Lung (tissue), 12 donors: ENCODE data around the gene PPP1R8. TPM values are rescaled to one million over a fixed set of nuclear protein-coding genes. Genes with fewer than 3 reads are reported as not detected.

ENCODE experiments used
- ATAC-seq: fragments of 200-7000 bp; cut with Tn5 transposase; one replicate; pipeline ENCODE4 v1.9.1; 2020; ENCODE audit warnings: moderate number of reproducible peaks; ENCODE audit not compliant: insufficient read depth, low FRiP score
- DNase-seq, 3 donors: peaks; one replicate each; pipeline ENCODE4 v3.0.0-alpha.2; 2013 to 2017
- H3K27ac ChIP-seq, 2 donors: one replicate each; pipeline ENCODE4 v1.5.1; 2013; ENCODE audit warnings: mild to moderate bottlenecking in 2 of 2, moderate library complexity in 2 of 2, control low read depth in 1 of 2, inconsistent platforms in 1 of 2, low read depth in 1 of 2, low read length in 1 of 2
- H3K27me3 ChIP-seq, 3 donors: one replicate each; pipeline ENCODE4 v1.5.1; 2013; ENCODE audit warnings: low read length in 2 of 3; ENCODE audit not compliant: control insufficient read depth in 3 of 3, insufficient read depth in 3 of 3
- H3K36me3 ChIP-seq, 4 donors: one replicate each; pipeline ENCODE4 v1.5.1; 2013; ENCODE audit warnings: low read length in 4 of 4, mild to moderate bottlenecking in 1 of 4, moderate library complexity in 1 of 4; ENCODE audit not compliant: control insufficient read depth in 4 of 4, insufficient read depth in 4 of 4
- H3K4me1 ChIP-seq, 5 donors: one replicate each; pipeline ENCODE4 v1.5.1; 2013; ENCODE audit warnings: low read length in 5 of 5, mild to moderate bottlenecking in 2 of 5, moderate library complexity in 1 of 5; ENCODE audit not compliant: control insufficient read depth in 5 of 5, insufficient read depth in 5 of 5
- H3K4me3 ChIP-seq: one replicate; pipeline ENCODE4 v1.5.1; 2013; ENCODE audit warnings: mild to moderate bottlenecking, control low read depth, moderate library complexity
- H3K9ac ChIP-seq, 2 donors: one replicate each; pipeline ENCODE4 v1.5.1; 2013; ENCODE audit warnings: low read length in 2 of 2, control low read depth in 1 of 2; ENCODE audit not compliant: insufficient read depth in 1 of 2
- H3K9me3 ChIP-seq, 4 donors: one replicate each; pipeline ENCODE4 v1.5.1; 2013; ENCODE audit warnings: low read length in 3 of 4, mild to moderate bottlenecking in 1 of 4, moderate library complexity in 1 of 4; ENCODE audit not compliant: control insufficient read depth in 4 of 4, insufficient read depth in 3 of 4
- WGBS, 2 donors: extraction: QIAGEN DNeasy Blood & Tissue Kit; methylation state at CpG; one replicate each; pipeline ENCODE4 v1.1.7; 2013; 5-methylcytosine and 5-hydroxymethylcytosine counted together
- polyA plus RNA-seq, 2 donors: library from polyadenylated mRNA; stranded (reverse); fragments of 200-250 nt; gene quantifications; one replicate each; pipeline ENCODE4 v1.2.1, GENCODE V29; 2013
- total RNA-seq, 2 donors: library from RNA; depleted of rRNA in 1 of 2; stranded (reverse); fragments of >200 nt in 1 of 2; gene quantifications; one replicate each; pipeline ENCODE4 v1.2.1, GENCODE V29; 2014 to 2021
- TF ChIP-seq, protein P1 (sequence below): IDR thresholded peaks from 2 replicates; pipeline ENCODE4 v1.5.1; 2012; ENCODE audit warnings: mild to moderate bottlenecking; ENCODE audit errors: control extremely low read depth, extremely low read depth
- donor health status: control.
- donor health status: control.
- donor health status: Bipolar disorder and iron deficiency.
- donor health status: healthy.
- donor health status: DM: yes; HTN: yes; CAD: no.

The PPP1R8 gene
- total and polyA plus RNA-seq, 4 donors: 20.9 to 37.0 (median 33.4) TPM

DNA sequence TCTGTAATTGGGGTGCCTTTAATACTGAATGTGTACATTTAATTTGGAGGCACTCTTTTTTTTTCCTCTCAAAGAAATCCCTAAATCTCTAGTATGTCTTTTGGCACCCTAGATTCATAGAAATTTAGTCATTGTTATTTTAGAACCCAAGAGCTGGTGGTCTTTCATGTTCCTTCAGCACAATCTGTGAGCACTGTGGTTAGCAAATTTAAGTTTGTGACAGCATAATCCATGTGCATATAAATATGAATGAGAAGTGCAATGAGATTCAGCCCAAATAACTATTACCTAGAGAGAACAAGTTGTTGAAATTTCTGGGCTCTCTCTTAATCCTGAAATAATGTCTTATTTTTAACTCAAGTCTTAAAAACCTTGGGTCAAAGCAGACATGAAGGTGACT is 4.5 kb downstream of the PPP1R8 start:
- Histone ChIP-seq H3K36me3 (peaks cover 7 to 20% (median 11%) of the 10 kb centered on the region in 4 donors), H3K9ac (no peak overlapping the region)
- TF ChIP-seq, protein P1, sequence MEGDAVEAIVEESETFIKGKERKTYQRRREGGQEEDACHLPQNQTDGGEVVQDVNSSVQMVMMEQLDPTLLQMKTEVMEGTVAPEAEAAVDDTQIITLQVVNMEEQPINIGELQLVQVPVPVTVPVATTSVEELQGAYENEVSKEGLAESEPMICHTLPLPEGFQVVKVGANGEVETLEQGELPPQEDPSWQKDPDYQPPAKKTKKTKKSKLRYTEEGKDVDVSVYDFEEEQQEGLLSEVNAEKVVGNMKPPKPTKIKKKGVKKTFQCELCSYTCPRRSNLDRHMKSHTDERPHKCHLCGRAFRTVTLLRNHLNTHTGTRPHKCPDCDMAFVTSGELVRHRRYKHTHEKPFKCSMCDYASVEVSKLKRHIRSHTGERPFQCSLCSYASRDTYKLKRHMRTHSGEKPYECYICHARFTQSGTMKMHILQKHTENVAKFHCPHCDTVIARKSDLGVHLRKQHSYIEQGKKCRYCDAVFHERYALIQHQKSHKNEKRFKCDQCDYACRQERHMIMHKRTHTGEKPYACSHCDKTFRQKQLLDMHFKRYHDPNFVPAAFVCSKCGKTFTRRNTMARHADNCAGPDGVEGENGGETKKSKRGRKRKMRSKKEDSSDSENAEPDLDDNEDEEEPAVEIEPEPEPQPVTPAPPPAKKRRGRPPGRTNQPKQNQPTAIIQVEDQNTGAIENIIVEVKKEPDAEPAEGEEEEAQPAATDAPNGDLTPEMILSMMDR: no peak

DNA sequence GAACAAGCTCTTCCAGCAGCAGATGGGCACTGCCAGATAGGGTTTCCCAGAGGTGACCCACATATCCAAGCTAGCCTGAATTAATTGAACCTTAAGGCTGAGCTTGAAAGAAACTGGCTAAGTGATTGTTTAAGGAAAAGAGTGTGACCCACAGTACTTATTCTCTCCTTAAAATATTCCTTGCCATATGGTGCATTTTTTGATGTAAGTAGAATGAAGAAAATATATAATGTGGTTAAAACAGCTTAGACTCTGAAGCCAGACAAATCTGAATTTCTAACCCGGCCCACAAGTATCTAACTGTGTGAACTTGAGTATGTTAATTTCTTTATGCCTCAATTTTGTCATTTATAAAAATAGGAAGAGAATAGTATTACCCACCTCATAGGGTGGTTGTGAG is 4.9 kb downstream of the PPP1R8 start:
- Histone ChIP-seq H3K36me3 (peaks cover 10 to 23% (median 13%) of the 10 kb centered on the region in 4 donors), H3K4me1 (peaks cover 0 to 11% (median 8%) of the 10 kb centered on the region in 5 donors), H3K27me3 (no peaks in the 10 kb centered on the region), H3K4me3 (no peak overlapping the region), H3K9me3 (no peaks in the 10 kb centered on the region), H3K9ac (no peak overlapping the region), H3K27ac (no peak overlapping the region)
- WGBS, 2 donors: 92 to 95% methylated on average over 1 of the region's 1 CpG
- no peak for DNase-seq
- ATAC-seq: no peak
- TF ChIP-seq, protein P1: no peak

More for the DNA sequence above, 4.5 kb downstream of the PPP1R8 start:
- no peak overlapping the region for H3K4me3 ChIP-seq
- ATAC-seq (no peak), DNase-seq (no peak)
- no peak overlapping the region for H3K27ac ChIP-seq
- no peaks in the 10 kb centered on the region for H3K27me3 ChIP-seq
- peaks cover 0 to 11% (median 8%) of the 10 kb centered on the region in 5 donors for H3K4me1 ChIP-seq
- H3K9me3 ChIP-seq: no peaks in the 10 kb centered on the region

DNA sequence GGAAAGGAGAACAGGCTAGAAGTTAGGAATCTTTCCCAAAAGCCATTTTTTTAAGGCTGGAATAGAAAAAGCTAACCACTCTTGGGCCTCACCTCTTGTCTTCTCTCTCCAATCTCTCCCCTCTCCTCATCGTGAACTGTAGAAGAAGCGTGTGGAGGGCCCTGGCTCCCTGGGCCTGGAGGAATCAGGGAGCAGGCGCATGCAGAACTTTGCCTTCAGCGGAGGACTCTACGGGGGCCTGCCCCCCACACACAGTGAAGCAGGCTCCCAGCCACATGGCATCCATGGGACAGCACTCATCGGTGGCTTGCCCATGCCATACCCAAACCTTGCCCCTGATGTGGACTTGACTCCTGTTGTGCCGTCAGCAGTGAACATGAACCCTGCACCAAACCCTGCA is 19.4 kb downstream of the PPP1R8 start:
- DNase-seq (no peak), ATAC-seq (no peak)
- Histone ChIP-seq H3K27me3 (no peaks in the 10 kb centered on the region), H3K9me3 (no peaks in the 10 kb centered on the region), H3K36me3 (peaks cover 28 to 34% (median 30%) of the 10 kb centered on the region in 4 donors), H3K27ac (no peak overlapping the region), H3K4me1 (no peaks in the 10 kb centered on the region), H3K4me3 (no peak overlapping the region), H3K9ac (no peak overlapping the region)
- WGBS, 2 donors: 96 to 99% methylated on average over 7 of the region's 7 CpGs
- TF ChIP-seq, protein P1: no peak

DNA sequence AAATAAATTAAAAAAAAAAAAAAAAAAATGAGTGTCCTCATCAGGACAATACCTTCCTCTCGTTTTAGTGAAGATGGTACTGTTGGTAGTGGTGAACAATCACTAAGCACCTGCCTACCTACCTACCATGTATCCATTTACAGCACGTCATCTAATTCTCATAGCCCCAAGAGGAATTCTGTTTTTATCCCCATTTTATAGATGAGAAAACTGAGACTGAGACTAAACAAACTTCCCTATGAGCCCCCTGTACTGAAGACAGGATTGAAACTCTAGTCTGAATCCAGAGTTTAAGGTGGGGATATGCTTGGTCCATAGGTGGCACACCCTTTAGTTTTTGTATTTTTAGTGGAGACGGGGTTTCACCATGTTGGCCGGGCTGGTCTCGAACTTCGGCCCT is 24.5 kb downstream of the PPP1R8 start:
- Histone ChIP-seq H3K9ac (no peak overlapping the region), H3K27ac (no peak overlapping the region), H3K4me3 (no peak overlapping the region), H3K9me3 (no peaks in the 10 kb centered on the region), H3K27me3 (no peaks in the 10 kb centered on the region), H3K36me3 (peaks cover 9 to 15% (median 13%) of the 10 kb centered on the region in 4 donors), H3K4me1 (peaks cover 0 to 7% (median 0%) of the 10 kb centered on the region in 5 donors)
- DNase-seq: no peak
- WGBS, 2 donors: 92 to 94% methylated on average over 6 of the region's 6 CpGs
- TF ChIP-seq, protein P1: no peak
- ATAC-seq: no peak
